ENCODE results near the gene MPHOSPH9.
"Not testable (repeated sequence)": the region's sequence is repeated elsewhere in the genome, so short reads cannot be mapped to it uniquely, and the experiment has no call there.

Gene MPHOSPH9

DNA sequence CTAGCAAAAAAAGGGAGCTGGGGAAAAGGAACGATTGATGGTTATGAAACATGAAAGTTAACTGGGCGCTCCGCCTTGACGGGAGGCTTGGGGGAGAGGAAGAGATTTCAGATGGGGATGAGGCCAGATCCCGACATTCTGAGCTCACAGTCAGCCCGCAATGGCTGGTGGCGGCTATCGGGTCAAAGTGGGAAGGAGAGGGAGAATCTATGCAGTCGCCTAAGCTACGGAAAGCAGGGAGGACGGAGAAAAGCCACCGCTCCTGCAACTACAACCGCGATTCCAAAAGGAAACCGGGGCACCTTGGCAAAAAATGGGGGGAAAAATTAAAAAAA is 502 bp downstream of the MPHOSPH9 start:
- DNase-seq (ENCODE audit: extremely low spot score): no peak
- CTCF ChIA-PET: interaction anchor here (0.8 to 2.7 kb wide), 11 partner anchors 9 to 438 kb away, joined by 3 to 18 read pairs (median 4); partner anchors contain the start of gene ARL6IP4
- TF ChIP-seq, protein P1, sequence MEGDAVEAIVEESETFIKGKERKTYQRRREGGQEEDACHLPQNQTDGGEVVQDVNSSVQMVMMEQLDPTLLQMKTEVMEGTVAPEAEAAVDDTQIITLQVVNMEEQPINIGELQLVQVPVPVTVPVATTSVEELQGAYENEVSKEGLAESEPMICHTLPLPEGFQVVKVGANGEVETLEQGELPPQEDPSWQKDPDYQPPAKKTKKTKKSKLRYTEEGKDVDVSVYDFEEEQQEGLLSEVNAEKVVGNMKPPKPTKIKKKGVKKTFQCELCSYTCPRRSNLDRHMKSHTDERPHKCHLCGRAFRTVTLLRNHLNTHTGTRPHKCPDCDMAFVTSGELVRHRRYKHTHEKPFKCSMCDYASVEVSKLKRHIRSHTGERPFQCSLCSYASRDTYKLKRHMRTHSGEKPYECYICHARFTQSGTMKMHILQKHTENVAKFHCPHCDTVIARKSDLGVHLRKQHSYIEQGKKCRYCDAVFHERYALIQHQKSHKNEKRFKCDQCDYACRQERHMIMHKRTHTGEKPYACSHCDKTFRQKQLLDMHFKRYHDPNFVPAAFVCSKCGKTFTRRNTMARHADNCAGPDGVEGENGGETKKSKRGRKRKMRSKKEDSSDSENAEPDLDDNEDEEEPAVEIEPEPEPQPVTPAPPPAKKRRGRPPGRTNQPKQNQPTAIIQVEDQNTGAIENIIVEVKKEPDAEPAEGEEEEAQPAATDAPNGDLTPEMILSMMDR (IDR thresholded peaks at IDR 0.05; ENCODE audit: control extremely low read depth, extremely low read depth, low read depth, missing control alignments): no peak
- POLR2A ChIA-PET: interaction anchor here (0.5 to 2.3 kb wide), 28 partner anchors 9 to 1609 kb away, joined by 3 to 41 read pairs (median 4); partner anchors contain the start of genes ATP6V0A2, OGFOD2, SBNO1 and ZCCHC8

DNA sequence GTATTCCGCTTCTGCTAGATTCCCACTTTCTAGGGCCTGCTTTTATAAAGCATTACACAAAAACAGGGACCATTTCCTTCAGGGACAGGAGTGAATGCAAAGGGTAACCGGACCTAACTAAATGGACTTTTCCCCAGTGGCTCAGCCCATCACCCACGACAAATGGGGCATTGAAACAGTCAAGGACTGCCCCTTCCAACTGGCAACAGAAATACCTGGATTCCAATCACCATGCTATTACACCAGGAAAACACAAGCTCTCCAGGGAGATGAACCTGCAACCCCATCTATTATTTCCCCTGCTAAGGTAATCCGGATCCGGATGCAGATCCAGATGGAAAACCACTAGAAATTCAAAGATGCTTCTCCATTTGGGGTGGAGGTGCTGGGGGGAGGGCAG is 1.0 kb downstream of the MPHOSPH9 start:
- TF ChIP-seq, protein P1 (IDR thresholded peaks at IDR 0.05; ENCODE audit: control extremely low read depth, extremely low read depth, low read depth, missing control alignments): no peak
- DNase-seq (ENCODE audit: extremely low spot score): no peak
- ChIA-PET CTCF (interaction anchor here (1.0 to 2.7 kb wide), 8 partner anchors 8 to 438 kb away, joined by 3 to 18 read pairs (median 4); no protein-coding TSS in a partner anchor), POLR2A (interaction anchor here (0.5 to 2.3 kb wide), 8 partner anchors 8 to 1633 kb away, joined by 3 to 41 read pairs (median 6); no protein-coding TSS in a partner anchor)

DNA sequence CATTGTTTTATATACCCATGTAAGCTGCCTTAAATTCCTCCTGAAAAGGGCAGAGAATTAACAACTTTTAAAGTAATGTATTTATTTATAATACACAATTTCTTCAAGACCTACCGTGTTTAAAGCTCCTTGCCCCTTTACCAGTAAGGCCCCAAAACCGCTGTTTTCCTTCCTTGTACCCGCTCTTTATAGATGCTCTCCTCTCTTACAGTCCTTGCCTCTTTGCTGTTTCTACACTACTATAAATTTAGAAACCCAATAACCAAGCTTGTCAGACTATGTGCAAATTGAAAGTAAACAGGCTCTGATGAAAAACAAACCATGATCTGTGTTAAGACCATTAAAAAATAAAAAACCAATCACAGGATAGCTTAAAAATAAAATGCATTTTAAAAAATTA is 3.9 kb downstream of the MPHOSPH9 start:
- CTCF ChIA-PET: interaction anchor here (1.0 to 4.3 kb wide), 3 partner anchors 9 to 435 kb away, joined by 3 to 30 read pairs (median 4); no protein-coding TSS in a partner anchor
- TF ChIP-seq, protein P1 (IDR thresholded peaks at IDR 0.05; ENCODE audit: control extremely low read depth, extremely low read depth, low read depth, missing control alignments): no peak
- no peak for DNase-seq (ENCODE audit: extremely low spot score)
- POLR2A ChIA-PET: no interaction called here

DNA sequence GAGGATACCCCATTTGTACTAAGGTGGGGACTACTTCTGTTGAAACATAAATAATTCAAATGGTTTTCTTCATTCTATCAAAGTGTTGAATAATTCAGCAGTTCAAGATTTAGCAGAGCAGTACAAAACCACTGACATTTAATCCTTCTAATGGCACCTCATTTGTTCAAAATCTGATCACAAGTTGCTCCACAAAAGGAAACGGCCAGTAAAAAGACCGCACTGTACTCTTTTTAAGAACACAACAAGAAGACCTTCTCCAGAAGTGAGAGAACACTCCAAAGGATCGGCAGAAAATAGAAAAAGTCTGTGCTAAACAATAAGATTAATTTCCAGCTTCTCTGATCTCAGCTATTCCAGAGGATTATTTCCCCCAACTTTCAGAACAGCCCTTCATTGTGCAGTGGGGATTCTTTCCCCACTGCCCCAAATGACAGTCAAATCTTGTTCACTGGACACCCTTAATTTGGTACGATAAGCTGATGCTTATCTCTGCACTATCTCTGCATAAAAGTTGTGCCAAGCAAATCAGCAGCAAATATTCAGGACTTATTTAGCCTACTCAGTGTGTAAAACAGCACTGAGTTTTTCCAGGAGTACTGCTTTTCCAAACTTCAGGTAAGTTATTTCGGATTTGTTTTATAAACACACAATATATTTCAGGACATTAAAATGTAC is 5.2 kb downstream of the MPHOSPH9 start:
- no peak for DNase-seq (ENCODE audit: extremely low spot score)
- TF ChIP-seq, protein P1 (IDR thresholded peaks at IDR 0.05; ENCODE audit: control extremely low read depth, extremely low read depth, low read depth, missing control alignments): no peak
- ChIA-PET CTCF (interaction anchor here (1.3 to 4.3 kb wide), 2 partner anchors 10 to 434 kb away, joined by 3 to 30 read pairs; no protein-coding TSS in a partner anchor), POLR2A (interaction anchor here (0.6 kb wide), 1 partner anchor 599 kb away, joined by 5 read pairs; no protein-coding TSS in a partner anchor)

DNA sequence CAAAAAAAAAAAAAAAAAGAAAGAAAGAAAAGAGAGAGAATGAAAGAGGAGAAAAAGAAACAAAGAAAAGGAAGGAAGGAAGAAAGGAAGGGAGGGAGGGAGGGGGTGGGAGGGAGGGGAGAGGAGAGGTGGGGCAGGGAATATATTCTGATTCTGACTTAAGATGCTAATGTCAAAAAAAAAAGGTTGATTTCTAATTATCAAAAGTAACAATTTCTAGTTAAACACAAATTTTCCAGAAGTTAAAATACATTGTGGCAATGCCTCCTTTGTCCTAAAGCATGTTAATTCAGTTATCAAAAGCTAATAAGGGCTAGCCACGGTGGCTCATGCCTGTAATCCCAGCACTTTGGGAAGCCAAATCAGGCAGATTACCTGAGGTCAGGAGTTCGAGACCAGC is 7.5 kb downstream of the MPHOSPH9 start:
- DNase-seq (ENCODE audit: extremely low spot score): no peak
- TF ChIP-seq, protein P1 (IDR thresholded peaks at IDR 0.05; ENCODE audit: control extremely low read depth, extremely low read depth, low read depth, missing control alignments): no peak
- POLR2A ChIA-PET: no interaction called here
- CTCF ChIA-PET: interaction anchor here (1.1 to 4.3 kb wide), 4 partner anchors 7 to 64 kb away, joined by 3 to 30 read pairs (median 10); partner anchors contain the start of genes MPHOSPH9 and MTRFR

DNA sequence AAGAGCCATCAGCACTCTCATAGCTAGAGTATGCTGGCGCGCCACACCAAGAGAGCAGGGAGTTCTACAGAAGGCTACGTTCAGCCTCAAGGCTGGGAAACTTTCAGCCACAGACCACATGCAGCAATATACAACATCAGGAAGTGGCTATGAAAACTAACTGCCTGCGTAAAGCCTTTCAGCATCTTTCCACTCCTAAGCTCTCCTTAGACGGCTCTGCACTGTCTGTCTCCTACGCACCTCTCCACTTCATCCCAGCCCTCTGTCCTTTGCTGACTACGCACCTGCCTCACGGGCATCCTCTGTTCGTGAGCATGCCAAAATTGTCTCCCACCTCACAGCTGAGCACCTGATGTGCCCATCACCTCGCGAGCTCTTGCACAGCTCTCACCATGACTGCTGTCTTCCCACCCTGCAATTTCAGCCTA is 9.7 kb downstream of the MPHOSPH9 start:
- peak; percentile 29 for DNase-seq (ENCODE audit: extremely low spot score)
- ChIA-PET POLR2A (interaction anchor here (0.6 to 2.3 kb wide), 3 partner anchors 10 to 412 kb away, joined by 4 to 41 read pairs (median 9); partner anchors contain the start of genes MPHOSPH9 and MTRFR), CTCF (interaction anchor here (0.7 to 3.5 kb wide), 8 partner anchors 9 to 358 kb away, joined by 3 to 21 read pairs (median 4); partner anchors contain the start of genes MPHOSPH9 and MTRFR)
- TF ChIP-seq, protein P1 (IDR thresholded peaks at IDR 0.05; ENCODE audit: control extremely low read depth, extremely low read depth, low read depth, missing control alignments): no peak

DNA sequence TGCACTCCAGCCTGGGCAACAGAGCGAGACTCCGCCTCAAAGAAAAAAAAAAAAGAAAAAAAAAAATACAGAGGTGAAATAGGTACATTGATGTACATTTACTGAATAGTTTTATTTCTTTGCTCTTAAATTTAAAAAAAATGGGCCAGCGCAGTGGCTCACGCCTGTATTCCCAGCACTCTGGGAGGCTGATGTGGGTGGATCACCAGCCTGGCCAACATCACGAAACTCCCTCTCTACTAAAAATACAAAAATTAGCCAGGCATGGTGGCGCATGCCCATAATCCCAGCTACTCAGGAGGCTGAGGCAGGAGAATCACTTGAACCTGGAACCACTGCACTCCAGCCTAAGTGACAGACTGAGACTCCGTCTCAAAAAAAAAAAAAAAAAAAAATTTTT is 25.1 kb downstream of the MPHOSPH9 start:
- not testable (repeated sequence) for DNase-seq (ENCODE audit: extremely low spot score)
- ChIA-PET CTCF (interaction anchor here (0.8 to 2.1 kb wide), 2 partner anchors 9 to 15 kb away, joined by 3 to 5 read pairs; no protein-coding TSS in a partner anchor), POLR2A (interaction anchor here (0.7 kb wide), 1 partner anchor 1413 kb away, joined by 3 read pairs; no protein-coding TSS in a partner anchor)

DNA sequence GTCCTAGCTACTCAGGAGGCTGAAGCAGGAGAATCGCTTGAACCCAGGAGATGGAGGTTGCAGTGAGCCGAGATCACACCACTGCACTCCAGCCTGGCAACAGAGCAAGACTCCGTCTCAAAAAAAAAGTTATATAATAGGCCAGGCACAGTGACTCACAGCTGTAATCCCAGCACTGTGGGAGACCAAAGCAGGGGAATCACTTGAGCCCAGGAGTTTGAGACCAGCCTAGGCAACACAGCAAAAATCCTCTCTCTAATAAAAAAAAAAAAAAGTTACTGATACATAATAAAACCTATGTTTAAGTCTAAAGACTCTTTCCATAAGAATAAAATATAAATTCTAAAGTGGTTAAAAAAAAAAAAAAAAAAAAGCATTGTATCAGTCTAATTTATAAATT is 26.1 kb downstream of the MPHOSPH9 start:
- DNase-seq (ENCODE audit: extremely low spot score); POLR2A ChIA-PET: not testable (repeated sequence)
- CTCF ChIA-PET: interaction anchor here (1.8 kb wide), 1 partner anchor 163 kb away, joined by 4 read pairs; no protein-coding TSS in a partner anchor

All from GM10248 (cell line).